RPMI8226 (cell line): ENCODE results near the gene RIPPLY1.
A peak's percentile ranks its signal among the peaks of the same experiment; 100 is the strongest.
"Not testable (repeated sequence)": the region's sequence is repeated elsewhere in the genome, so short reads cannot be mapped to it uniquely, and the experiment has no call there.

ENCODE experiments used
- DNase-seq: peaks from one replicate; pipeline ENCODE4 v3.0.0-alpha.2; 2015

RIPPLY1 gene

DNA sequence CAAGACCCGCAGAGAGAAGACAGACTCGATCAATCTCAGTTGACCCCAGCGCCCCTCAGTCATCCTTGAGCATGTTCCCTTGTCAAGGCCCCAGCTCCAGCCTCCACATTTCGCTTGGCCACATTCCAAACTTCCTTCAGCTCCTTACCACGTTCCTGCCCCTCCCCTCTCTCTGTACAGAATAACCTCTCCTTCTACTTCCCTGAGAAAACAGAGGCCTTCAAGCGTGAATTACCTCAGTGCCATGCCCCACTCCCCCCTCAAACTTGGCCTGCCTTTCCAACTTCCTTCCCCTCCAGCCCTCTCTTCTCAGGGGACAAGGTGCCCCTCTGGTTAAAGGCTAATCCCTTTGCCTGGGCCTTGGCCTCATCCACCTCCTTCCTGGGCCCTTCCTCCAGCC, 3.2 kb upstream of the RIPPLY1 start:
- no peak for DNase-seq

DNA sequence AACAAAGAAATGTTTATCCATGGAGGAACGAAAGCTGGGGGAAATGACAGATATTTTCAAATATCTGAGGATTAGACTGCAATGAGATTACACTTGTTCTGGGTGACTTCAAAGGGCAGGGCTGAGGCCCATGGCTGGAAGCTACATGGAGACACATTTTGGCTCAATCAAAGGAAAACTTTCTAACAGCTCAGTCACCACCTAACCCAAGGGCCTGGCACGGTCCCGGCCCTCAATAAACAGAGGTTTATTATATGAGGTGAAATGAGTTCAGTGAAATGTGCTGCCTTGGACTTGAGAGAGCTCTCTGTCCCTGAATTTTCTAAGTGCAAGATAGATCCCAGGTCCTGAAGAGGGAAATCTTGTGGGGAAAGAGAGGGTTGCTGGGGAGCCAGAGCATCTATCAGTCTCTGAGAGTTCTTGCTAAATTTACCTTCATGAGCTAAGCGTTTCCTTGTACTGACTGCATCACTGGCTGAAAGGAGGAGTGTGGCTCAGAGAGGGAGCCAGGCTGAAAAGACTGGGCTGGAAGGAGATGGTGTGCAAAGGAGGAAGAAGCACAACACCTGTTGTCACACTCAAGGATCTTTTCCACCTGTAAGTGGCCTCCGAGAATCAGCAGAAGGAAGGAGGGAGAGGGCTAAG, 2.0 kb upstream of the RIPPLY1 start:
- no peak for DNase-seq

DNA sequence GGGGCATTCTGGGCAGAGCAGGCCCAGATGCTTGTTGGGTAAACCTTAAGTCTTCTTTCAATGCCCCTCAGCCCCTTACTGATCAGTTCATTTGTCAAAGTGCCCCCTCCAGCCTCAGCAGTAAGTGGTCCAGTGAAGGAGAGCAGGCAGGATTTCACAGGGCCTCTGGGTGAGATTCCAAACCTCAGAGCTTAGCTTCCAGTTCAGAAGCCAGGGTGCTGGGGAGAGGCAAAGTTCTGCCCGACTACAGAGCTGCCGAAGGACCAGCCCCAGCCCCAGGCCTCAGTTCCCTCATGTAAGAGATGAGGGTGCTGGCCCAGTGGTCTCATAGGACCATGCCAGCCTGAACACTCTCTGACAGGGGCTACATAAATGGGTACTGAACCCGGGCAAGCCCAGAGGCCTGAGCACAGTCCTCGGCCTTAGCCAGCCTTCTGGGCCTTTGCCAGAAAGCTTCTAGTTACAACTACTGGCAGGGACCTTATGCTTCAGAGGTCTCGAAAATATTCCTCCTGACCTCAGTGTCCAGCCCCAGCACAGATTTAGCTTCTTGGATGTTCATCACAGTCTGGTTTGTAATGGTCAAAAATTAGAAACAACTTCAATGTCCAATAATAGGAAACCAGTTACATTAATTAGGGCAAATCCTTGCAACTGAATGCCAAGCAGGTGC, 851 bp upstream of the RIPPLY1 start:
- no peak for DNase-seq

DNA sequence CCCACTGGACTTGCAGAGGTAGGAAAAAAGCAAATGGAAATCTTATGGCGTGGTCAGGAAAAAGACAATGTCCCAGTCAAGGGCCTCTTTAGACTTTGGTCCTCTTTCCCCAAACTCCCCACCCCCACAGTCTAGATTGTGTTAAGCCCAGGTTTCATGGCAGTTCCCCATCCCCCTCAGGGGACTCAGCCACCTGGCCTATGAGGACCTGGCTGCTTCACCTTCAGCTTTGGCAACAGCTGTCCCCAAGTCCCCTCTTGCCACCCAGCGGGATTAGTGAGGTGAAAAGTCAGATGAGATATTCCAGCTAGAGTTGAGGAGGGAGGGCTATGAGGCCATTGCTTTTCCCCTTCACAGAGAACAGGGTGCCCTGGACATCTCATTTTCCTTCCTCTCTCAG, 457 bp downstream of the RIPPLY1 start:
- DNase-seq = no peak

DNA sequence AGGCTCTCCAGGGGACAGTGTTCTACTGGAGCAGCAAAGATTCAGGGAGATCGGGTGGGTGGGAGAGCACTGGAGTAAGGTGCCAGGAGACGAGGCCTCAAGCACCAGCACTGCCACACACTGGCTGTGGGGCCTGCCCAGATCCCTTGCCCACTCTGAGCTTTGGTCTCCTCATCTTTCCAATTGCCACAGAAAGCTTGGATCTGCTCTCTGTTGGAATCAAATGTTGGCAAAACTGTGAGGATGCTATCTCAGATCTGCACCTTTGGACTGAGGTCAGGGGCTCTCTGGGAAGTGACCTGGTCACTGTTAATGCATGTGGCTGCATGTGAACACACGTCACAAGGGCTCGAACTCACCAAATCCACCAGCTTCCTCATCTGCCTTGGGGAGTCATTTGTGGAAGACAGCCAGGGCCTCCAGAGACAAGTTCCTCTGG, 1.3 kb downstream of the RIPPLY1 start:
- no peak for DNase-seq

DNA sequence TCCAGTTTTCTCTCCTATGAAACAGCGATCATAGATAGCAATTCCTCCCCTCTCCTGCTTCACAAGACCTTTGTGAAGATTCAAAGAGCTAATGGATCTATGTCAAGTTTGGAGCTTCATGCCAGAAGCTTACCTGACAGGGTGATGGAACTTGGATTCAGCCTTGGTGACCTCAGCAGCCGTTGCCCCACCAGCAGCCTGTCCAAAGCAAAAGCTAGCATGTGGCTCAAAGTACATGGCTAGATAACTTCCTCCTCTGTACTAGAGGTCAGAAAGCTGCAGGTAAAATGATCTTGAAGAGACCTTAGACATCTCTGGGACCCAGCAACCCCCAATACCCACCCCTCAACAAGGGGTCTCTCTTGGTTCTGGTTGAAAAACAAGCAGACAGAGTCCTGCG, 1.8 kb downstream of the RIPPLY1 start:
- no peak for DNase-seq

DNA sequence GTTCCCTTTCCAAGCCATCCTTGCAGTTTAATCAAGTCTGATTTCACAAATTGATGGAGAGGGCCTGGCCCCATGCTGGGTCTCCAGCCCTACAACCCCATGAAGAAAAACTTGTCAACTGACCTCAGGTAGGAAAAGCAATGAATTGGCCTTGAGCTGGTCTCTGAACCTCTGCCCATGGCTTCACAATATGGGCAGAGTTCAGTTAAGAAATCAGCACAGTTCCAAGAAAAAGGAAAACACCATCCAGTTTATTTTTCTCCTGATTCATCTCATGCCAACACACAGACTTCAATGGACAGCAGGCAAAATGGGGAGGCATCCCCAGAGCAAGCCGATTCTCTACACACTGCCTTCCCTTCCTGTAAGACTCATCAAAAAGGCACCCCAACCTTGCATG, 3.3 kb downstream of the RIPPLY1 start:
- DNase-seq = no peak

DNA sequence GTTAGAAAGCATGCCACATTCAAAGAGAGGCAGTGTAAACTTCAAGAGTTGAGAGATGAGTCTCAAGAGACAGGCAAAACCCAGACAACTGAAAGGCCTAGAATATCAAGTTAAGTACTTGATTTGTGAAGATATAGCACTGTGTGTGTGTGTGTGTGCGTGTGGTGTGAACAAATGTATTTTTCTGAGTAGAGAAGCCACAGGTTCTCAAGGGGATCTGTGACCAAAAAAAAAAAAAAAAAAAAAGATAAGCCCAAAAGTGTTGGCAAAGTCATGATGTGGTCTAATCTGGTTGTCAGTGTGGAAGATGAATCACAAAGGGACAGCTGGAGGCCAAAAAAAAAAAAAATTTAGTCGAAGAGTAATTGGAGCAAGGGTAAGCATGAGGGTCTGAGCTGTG, 3.9 kb downstream of the RIPPLY1 start:
- DNase-seq = no peak

DNA sequence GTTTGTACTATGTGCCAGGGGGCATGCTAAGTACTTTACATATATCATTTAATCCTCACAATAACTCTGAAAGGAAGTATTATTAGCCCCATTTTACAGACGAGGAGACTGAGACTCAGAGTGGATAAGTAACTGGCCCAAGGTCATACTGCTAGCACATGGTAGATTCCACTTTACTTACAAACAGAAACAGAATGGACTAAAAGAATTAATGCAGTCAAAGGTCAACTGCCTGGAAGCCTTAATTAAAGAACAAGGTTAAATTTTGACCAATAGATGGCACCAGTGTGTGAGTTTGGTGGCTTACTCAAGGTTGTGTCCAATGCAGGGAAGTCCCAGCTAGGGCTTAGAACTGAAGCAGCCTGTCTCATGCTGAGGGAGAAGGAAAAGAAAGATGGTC, 4.7 kb downstream of the RIPPLY1 start:
- DNase-seq = peak; percentile 37

DNA sequence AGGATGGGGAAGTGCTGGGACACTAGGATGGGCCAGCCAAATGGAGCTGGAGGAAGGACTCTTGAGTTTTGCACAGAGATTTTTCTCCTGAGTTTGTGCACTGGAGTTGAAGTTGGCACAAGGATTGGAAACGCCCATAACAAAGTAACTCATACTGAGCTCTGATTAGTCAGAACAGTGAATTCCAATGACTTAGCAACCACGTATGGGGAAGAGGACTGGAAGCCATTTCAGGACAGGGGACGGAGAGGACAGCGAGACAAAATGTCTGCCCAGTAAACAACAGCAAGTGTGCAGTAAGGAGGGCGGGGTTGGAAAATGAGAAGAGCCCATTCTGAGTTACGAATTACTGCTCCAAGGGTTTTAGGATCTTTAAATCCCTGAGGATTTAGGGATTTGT, 5.9 kb downstream of the RIPPLY1 start:
- no peak for DNase-seq

DNA sequence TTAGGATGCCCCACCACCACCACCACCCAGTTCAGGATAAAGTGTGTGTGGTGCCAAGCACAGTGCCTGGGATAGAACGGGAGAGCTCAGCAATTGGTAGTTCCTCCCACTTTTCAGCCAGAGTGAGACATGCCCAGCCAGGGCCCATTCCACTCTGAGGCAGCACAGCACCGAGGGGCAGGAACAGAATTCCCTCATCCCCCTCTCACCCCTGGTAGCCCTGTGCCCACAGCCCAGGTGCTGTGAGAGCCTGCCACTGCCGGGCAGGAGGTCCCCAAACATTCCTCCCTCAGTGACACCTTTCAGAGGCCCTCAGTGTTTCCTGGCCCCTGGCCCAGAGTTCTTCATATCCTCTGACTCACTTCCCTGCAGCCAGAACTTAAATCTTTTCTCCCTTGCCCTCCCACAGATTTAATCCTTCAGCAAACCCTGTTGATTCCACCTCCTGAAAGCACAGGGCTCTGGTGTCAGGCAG, 8.1 kb downstream of the RIPPLY1 start:
- DNase-seq = no peak

DNA sequence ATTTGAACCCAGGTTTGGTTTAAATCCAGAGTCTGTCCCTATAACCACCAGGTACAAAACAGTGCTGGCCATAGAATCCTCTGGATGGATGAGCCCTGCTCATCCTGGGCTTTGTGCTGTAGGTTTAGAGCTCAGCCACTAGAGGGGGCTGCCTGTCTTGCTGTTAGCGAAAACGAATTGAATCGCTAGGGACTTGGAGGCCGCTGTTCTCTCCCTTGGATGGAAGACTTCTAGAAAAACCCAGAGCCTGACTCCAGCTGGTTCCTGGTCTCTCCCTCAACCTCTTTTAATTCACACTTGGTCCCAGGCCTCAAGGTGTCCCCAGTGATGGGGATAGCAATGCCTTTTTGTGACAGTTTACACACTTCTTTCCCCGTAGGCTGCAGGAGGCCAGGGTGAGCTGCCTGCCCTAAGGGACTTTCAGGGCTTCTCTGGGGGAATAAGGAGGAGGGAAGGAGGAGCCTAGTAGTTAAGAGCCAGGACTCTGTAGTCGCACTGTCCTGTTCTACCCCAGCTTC, 8.7 kb downstream of the RIPPLY1 start:
- DNase-seq = peak; percentile 63

DNA sequence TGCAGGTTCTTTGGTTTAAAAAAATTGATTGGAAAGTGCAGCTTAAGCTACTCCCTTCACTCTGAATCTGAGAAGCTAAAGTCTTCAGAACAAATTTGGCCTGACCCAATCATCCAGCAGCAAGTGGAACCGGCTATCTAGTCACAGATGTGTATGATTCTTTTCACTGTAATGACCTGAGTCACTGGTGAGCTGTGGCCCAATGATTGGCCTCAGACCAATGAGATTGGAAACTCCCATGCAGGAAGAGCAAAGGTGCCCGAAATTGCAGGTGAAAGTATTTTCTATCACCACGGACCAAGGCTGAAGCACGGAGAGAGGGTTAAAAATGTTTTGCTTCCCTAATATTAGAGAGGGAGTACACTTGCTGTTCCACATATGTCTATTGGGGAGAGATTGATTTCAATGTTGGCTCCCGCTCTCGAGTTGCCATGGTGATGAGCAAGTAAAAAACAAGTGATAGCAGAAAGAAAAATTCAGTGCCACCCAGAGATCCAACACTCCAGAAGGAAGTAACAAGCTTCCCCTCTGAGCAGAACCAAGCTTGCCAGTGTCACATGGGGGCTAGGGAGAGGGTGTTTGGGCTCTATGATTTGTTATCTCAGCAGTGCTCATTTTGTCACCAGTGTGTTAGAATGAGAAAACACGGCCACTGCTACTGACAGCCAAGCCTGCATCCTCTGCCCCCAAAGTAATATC, 11.2 kb downstream of the RIPPLY1 start:
- DNase-seq = no peak

DNA sequence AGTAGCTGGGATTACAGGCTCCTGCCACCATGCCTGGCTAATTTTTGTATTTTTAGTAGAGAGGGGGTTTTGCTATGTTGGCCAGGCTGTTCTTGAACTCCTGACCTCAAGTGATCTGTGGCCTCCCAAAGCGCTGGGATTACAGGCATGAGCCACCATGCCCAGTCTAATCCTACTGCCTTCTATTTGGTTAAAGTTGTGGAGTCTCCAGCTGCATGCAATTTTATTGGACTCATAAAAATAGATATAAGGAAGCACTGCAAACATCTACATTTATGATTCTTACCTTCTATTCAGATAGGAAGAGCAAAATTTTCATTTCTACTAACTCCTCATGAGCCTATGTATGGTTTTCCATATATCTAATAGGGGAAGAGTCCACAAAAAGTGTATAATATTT, 13.7 kb downstream of the RIPPLY1 start:
- DNase-seq = no peak

DNA sequence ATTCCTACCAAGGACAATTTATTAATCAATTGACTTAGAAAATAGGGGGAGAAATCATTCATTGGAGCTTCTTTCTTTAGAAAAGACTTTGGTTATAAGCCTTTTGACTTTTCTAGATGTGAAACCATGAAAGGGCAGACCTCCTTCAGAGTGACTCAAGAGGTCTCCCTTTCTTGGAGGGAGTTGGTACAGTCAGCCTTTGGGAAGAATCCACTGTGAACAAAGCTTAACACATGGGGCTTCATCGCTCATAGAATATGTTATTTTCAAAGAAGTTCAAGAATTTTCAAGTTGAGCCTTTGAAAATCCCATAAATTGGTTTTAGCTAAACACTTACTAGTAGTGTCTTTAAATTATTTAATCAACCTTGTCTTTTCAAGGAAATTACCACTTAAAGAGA, 28.0 kb downstream of the RIPPLY1 start:
- DNase-seq = no peak

DNA sequence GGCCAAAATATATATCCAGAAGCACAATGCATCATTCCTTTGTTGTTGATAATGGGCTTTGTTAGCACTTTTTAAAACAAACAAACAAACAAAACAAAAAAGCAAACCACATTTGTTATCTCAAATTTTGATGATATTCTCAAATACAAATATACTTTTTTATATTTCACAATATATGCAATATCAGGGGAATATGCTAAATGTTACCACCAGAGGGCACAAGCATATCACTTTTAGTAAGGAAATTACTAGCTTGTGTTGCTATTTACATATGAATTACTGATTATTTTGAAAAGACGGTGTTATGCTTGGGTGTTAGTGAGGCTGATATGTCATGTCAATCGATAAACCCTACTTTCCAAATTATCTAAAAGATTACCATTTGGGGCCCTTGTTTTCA, 29.1 kb downstream of the RIPPLY1 start:
- DNase-seq = peak; percentile 37

DNA sequence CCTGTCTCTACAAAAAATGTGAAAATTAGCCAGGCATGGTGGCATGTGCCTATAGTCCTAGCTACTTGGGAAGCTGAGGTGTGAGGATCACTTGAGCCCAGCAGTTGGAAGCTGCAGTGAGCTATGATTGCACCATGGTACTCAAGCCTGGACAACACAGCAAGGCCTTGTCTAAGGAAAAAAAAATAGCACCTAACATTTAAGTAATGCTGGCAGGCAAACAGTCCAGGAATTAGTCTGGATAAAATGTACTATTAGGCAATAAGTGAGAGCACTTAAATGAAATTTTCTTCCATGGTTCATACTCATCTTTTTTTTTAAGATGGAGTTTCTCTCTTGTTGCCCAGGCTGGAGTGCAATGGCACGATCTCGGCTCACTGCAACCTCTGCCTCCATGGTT, 30.3 kb downstream of the RIPPLY1 start:
- not testable (repeated sequence) for DNase-seq

DNA sequence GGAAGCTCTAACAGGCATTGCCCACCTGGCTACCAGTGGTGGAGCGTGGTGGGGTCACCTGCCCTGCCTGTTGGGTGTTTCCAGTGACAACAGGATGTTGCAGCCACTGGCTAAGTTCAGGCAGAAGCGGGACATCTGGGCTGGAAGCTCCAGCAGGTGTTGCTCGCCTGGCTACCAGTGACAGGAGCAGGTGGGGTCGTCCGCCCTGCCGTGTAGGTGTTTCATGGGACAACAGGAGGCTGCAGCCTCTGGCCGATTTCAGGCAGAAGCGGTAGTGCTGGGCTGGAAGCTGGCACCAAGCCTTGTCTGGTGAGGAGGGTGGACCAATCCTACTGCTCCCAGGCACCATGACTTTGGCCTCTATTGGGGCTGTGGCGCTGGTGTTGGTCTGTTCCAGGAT, 39.4 kb downstream of the RIPPLY1 start:
- DNase-seq = no peak

DNA sequence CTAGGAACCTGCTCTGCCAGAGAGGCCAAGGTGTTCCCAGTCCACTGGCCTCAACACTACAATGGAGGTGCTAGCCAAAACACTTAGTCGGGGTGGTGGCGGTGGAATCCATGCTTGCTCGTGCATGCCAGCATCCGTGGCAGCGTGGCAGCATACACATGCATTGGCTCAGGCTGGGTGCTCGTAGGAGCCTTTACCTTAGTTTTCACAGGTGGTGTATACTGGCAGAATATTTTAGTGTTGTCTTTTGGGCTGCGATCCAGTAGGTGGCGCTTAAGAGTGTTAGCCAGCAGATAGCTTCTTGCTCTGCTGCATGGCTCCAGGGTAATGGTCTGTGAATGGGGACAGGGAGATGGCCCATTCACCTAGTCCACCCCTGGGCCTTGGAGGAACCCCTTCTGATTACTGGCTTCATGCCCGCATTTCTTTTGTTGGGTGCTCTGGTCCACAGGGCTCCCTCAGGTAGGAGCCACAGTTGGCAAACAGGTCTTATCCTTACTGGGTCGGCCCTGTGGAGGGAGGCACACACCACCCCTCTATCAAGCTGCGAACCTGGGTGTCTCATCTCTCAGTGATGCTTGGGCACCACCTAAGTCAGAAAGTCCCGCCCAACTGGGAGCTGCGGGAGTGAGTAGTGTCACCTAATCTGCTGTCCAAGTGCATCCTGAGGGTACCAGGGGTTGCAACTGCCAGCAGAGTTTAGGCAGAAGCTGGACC, 40.0 kb downstream of the RIPPLY1 start:
- DNase-seq = peak; percentile 33
